GM19351 (cell line): ENCODE measurements around the gene SLC30A1.
"Not testable (repeated sequence)": the region's sequence is repeated elsewhere in the genome, so short reads cannot be mapped to it uniquely, and the experiment has no call there.

ENCODE experiments used
- ATAC-seq: cut with Tn5 transposase; IDR thresholded peaks from one replicate; pipeline ENCODE4 v1.9.1; 2021; ENCODE audit warnings: mild to moderate bottlenecking, moderate library complexity; ENCODE audit not compliant: unreplicated experiment

SLC30A1 gene

DNA sequence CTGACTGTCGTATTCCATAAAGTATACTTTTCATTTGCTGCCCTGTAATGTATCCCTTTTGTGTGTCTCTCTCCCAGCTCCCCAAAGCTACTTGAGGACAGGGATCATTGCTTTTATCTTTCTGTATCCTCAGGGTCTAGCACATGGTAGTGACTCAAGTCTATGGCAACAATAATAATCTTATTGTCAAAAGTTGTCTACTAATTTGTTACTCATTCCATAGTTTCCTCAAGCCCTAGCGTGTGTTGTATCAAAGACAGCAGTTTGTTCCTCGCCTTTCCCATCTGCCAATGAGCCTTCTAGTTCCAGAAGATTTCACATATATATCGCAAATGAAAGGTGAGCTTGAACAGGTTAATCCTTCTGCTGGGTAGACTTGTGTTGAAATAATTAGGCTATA lies 9.8 kb upstream of the SLC30A1 start:
- ATAC-seq: no peak

DNA sequence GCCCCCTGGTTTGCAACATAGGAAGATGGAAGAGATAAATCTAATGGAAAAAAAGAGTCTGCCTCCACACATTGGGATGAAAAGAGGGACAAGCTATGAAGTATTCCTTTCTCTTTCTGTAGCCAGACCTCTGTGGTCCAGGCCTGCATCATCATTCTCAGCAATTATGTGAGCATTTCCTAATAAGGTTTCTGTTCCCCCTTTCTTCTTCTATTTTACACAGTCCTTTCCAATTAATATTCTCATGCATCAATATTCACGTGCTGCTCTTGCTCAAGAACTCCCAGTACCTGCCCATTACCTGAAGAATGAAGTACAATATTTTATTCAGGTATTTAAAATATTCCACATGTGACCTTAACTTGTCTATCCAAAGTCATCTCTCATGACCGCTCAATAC lies 8.2 kb upstream of the SLC30A1 start:
- no peak for ATAC-seq

DNA sequence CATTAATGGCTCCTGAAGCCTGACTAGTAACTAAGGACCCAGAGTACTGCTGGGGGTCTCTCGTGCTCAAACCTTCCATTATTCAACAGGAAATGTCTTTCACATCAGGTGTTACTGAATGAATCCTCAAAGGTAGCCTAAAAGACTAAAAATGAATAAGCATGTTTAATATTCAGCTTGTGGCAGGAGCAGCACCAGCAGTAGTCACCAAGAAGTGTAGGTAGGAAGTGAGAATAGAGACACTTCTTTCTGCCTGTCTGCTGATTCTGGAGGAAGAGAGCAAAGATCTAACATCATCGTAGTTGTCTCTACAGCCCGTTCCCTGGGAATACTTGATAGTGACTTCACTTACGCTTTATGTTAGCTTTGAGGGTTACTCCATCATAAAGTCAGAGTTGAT lies 7.6 kb upstream of the SLC30A1 start:
- ATAC-seq: no peak

DNA sequence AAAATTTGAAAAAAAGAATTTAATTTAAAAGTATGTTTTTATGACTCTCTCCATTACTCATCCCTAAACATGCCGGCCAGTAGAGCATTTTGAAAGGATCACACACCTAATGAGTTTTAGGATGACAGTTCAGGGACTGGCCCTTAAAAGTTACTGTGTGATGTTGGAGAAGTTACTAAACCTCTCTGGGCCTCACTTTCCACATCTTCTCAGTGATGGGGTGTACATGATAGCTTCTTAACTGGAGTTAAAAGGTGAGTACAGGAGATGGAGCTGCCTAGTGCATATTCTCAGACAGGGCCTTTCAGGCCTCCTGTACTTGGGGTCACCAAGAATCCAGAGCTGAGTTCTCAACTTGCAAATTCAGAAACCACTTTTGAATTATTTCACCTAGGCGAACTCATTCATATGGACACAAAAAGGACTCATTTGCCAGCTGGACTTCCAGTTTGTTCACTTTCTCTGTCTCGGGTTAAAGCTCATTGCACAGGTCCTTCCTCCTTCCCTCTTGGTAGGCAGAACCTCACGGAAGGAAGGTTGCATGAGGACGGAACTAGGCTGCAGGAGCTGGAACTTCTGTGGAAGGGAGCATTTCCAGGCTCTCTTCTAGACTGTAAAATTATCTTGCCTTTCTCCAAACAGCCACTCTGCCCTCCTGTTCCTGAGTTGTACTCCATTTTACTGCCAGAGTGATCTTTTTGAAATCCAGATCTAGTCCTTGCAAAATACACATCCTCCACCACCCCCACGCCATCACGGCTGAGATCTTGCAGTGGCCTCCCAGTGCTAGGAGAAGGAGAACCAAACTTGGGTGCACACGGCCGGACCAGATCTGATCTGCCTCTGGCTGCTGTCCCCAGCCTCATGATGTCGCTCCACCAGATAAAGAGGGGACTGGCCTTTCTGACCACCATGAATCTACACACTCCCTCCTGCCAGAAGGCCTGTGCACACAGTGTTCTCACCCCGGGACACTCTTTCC lies 4.3 kb upstream of the SLC30A1 start:
- no peak for ATAC-seq

DNA sequence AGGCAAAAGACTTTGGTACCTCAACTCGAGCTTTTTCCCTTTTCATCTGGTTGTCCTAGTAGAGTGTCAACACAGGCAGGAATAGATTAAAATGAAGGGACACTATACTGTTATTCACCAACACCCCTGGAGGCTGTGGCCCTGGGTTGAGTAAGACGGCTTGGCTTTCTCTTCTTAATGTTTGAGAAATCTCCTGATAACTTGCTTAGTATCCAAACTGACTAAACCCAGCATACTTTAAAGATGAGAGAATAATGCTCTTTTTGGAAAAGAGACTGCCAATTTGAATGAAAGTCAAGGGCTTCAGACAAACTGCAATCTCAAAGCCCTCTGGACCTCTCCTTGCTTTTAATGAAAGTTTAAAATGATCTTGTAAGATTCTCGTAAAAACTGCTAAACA lies 2.6 kb upstream of the SLC30A1 start:
- no peak for ATAC-seq

DNA sequence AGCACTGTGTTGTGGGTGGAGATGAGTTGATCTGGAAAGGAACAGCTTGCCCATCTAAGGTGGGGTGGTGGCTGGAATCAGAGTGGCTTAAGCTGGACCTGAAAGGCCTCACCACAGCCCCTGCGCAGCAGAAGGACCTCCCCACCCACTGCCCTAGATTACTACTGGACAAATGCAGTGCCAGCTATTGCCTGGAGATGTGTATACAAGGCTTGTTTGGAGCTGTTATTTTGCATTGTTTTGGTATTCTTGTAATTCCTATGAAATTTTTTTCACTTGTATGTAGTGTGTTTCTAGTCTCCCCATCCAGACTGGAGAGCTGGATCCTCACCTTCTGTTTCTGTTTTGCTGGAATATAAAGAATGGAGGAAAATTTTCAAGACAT lies 1.3 kb upstream of the SLC30A1 start:
- ATAC-seq: no peak

DNA sequence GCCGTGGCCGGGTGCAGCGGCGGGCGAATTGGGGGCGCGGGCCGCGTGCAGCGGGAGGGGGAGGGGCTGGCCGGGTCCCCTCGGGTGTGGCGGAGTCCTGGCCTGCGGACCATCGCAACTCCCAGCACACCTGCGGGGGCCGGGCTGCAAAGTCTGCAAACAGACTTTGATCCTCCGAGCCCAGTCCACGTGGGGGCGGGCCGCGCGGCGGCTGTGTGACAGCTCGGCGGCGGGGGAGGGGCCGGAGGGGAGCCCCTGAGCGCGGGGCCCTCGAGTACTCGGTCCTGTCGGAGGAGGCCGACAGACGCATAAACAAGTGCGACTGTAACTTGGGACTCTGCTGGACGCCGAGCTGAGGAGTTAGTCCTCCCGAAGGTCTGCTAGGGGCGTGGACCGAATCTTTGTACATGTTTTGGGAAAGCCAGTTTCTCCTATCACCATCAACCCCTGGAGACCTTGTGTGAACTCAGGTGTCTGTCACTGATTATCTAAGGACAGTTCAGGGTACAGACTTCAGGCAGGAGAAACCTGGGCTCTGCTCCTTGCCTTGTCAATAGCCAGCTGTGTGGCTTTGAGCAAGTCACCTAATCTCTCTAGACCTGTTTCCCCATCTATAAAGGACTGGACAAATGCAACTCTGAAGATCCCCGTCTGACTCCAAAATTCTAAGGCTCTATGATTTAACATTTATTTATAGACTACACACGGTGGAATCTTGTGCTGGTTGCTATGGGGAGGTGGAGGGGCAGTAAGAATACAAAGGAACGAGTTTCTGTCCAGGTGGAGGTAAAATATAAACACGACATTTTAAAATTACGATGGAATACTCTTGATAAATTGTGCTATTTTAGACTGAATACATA lies 710 bp upstream of the SLC30A1 start:
- peak; percentile 35 for ATAC-seq

DNA sequence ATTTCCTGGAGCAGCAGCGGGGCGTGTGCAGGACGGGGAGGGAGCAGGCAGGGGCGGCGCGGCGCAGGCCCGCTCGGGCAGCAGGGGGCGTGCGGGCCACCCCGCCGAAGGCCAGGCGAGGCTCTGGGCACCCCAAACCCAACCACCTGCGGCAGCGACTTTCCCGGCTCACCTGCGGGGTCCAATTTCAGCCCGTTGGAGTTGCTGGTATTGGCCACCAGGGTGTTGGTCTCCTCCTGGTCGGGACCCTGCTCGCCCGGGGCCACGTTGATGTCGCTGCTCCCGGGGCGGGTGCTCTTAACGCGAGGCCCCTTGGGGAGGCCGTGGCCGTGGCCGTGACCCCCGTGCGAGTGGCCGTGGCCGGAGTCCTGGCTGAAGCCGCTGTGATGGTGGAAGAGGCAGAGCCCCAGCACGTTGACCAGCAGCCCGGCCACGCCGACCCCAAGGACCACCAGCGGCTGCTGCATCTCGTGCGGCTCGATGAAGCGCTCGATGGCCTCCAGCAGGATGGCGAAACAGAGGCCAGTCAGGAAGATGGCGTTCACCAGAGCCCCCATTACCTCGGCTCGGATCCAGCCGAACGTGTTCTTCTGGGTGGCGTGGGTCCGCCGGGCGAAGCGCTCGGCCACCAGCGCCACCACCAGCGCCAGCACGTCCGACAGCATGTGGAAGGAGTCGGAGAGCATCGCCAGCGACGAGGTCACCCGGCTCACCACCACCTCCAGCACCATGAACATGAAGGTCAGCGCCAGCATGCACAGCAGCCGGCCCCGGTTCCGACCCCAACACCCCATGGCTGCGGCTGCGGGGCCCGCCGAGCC lies 932 bp downstream of the SLC30A1 start:
- ATAC-seq: peak; percentile 37

DNA sequence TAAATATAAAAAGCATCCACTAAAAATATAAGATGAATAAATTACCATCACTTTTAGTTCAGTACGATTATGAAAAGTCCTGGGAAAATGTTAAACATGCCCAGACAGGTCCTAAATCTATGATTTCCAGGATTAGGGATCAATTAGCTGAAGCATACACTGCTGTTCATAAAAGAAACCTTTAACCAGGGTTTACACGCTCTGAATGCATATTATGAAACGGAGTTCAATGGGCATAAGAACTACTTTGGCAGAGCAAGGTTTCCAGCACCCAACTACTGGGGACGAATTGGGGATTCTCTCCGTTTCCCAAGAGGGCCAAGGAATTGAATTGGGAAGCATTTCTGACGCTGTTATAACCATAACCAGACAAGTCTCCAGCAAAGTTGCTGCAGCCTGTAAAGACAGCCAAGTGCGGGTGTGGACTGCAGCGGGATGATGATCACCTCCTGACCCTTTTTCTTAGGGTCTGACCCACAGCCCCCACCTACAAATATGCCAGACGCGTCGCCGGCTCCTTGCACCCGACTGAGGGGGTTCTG lies 1.6 kb downstream of the SLC30A1 start:
- ATAC-seq: no peak

DNA sequence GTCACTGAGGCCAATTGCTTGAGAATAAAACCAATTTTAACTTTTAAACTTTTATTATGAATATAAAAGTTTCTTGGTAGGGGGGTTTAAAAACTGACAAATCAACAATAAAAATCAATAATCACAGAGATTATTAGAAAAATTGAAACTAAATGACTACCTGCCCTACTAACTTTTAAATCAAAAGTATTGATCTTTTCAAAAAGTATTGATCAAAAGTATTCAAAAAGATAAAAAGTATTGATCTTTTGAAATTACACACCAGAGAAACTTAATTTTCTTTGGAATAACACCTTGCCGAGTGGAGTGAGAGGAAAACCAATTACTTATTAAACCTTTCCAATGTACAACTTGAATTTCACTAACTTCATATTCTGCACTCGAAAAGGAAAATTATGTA lies 2.2 kb downstream of the SLC30A1 start:
- no peak for ATAC-seq

DNA sequence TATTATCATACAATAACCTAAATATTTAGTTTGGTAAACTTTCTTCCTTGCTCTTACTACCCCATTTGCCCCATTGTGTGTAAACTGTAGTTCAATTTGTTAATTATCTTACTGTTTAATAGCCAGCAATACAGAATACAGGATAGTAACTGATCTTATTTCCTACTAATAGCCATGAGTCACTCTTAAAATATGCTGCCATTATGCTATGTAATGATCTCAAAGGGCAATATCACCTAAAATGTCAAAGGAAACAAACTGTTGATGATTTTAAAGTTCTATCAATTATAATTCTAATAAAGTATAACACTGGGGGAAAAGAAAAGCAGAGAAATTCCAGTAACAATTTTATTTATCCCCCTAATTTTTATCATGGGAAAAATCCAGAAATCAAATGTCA lies 4.3 kb downstream of the SLC30A1 start:
- ATAC-seq: no peak

DNA sequence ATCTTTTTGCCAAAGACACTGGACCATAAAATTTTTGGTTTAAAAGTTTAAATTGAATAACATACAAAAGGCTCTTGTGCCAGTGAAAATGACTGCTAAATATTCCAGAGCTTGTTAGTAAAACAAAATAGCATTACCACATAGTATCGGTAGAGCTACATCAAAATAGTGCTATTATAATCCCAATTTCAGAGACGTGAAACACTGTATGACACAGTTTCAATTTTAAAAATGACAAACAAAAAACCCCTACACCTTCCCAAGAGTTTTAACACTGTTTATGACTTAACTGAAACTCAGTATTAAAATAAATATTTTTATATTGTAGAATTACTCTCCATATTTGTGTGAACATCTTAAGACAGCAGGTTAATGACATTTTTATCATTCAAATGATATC lies 7.0 kb downstream of the SLC30A1 start:
- ATAC-seq: no peak

DNA sequence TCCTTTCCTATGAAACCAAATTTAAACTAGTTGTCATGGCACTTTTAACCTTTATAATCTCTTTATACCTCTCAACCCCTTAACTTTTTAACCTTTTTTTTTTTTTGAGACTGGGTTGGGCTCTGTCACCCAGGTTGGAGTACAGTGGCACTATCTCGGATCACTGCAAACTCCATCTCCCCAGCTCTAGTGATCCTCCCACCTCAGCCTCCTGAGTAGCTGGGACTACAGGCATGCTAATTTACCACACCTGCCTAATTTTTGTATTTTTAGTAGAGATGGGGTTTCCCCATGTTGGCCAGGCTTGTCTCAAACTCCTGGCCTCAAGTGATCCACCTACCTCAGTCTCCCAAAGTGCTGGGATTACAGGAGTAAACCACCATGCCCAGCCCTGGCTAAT lies 8.6 kb downstream of the SLC30A1 start:
- not testable (repeated sequence) for ATAC-seq

DNA sequence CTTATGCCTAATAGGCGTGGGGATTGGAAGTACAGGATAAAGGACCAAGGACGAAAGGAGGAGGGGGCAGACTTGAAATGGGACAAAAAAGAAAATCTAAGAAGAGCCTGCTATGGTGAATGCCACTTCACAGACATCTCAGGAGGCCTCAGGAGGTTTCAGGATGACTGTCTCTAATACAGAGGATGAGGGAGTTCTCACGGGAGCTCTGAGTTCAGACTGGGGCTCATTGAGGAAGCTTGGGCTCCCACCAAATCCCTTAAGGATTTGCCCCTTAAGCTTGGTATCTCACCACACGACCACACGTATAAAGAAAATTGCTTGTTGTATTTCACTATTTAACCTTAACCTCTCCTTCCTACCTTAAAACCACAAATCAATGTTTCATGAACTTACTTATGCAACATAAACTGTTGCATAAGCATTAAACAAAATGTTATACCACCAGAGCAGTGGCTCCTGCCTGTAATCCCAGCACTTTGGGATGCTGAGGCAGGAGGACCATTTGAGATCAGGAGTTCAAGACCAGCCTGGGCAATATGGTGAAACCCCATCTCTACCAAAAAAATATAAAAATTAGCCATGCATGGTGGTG lies 12.4 kb downstream of the SLC30A1 start:
- peak; percentile 88 for ATAC-seq

DNA sequence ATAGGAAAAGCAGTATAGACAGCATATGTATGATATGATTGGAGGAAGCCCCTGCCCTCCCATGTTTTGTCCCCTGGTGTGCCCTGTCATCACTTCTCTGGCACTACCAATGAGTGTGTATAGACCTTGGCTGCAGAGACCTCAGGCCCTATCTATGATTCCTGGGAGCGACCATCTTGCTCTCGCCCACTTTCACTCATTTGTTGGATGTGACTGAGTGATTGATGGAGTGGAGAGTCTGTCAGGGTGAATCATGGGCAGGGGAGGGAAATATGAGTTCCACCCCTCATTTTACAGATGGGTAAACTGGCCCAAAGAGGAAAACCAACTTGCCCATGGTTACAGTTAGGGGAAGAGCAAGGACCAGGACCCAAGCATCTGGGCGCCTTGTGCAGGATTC lies 14.9 kb downstream of the SLC30A1 start:
- ATAC-seq: no peak

DNA sequence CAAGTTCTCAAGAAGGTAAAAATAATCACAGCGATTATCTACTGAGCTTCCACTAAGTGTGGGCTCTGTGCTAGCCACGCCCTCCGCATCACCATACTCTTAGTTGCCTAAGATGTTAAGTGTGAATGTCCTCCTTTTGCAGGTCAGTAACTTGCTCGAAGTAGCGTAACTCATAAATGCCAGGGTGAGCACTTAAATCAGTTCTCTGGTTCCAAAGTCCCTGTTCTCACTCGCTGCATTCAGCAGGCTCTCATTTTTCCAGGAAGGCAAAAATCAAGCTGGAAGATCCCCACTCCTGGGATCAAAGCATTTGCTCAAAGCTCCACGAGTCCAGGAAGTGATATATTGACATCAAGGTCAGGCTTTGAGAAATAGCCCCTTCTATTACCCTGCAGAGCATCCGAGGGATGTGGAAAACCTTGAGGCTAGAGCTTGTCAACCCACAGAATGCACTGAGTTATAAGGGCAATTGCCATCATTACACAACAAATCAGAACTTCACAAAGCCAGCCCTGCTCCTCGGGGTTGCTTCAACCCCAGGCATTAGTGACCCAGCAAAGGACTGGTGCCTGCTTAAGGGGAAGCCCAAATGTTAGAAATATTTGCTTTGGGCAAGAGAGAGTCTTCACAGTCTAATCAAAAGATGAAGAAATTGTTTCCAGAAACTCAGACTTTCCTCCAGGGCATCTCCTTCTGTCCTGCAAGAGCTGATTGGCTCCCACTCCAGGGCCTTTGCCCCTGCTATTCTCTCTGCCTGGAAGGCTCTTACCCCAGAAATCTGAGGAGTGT lies 19.5 kb downstream of the SLC30A1 start:
- no peak for ATAC-seq

DNA sequence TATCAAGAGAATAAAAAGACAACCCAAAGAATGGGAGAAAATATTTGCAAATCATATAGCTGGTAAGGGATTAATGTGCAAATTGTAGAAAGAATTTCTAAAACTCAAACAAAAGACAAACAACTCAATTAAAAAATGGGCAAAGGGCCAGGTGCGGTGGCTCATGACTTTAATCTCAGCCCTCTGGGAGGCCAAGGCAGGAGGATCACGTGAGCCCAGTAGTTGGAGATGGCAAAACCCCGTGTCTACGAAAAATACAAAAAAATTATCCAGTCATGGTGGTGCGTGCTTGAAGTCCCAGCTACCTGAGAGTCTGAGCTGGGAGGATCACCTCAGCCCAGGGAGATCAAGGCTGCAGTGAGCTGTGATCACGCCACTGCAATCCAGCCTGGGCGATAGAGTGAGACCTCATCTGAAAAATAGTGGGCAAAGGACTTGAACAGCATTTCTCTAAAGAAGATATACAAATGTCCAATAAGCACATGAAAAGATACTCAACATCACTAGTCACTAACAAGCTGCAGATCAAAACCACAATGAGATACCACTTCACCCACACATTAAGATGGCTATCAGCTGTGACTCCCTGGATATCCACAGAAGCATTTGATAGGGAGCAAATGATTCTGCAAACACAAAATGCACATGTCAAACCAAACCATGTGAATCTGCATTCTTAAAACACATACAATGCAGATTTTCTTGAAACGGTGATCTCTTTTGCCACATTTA lies 20.9 kb downstream of the SLC30A1 start:
- ATAC-seq: no peak

DNA sequence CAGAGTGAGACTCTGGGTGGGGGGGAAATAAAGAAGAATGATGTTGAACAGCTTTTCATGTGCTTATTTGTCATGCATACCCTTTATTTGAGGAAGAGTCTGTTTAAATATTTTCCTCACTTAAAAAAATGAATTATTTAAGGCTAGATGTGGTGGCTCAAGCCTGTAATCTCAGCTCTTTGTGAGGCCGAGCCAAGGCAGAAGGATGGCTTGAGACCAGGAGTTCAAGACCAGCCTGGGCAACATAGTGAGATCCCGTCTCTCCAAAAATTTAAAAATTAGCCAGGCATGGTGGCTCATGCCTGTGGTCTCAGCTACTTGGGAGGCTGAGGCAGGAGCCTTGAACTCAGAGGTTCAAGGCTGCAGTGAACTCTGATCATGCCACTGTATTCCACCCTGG lies 25.4 kb downstream of the SLC30A1 start:
- no peak for ATAC-seq
